Stimulated activated CD4-positive, alpha-beta T cell treated with anti-CD3 and anti-CD28 coated beads, TNF-alpha, amount 100 ng/mL, for 24 hours (primary cell): Measurements from ENCODE around the gene MUC5B.
"Not testable (repeated sequence)": the region's sequence is repeated elsewhere in the genome, so short reads cannot be mapped to it uniquely, and the experiment has no call there.

Source experiments
- DNase-seq, 3 experiments: peaks; one replicate each; pipeline ENCODE4 v3.0.0-alpha.2; 2020; ENCODE audit warnings: low read depth in 3 of 3

Gene MUC5B

GRCh38 chr11:1251236-1251770, 28.4 kb downstream of the MUC5B start:
- DNase-seq: no peak

- no peak for DNase-seq
Measured at GRCh38 chr11:1252371-1253102, 29.7 kb downstream of the MUC5B start.

GRCh38 chr11:1253103-1253485, 30.2 kb downstream of the MUC5B start:
- DNase-seq: no peak

GRCh38 chr11:1254086-1254648, 31.3 kb downstream of the MUC5B start:
- DNase-seq: no peak

- DNase-seq: no peak
Measured at GRCh38 chr11:1254733-1255132, 31.9 kb downstream of the MUC5B start.

- DNase-seq: no peak
Measured at GRCh38 chr11:1255151-1255550, 32.3 kb downstream of the MUC5B start.

GRCh38 chr11:1256257-1257045, 33.6 kb downstream of the MUC5B start:
- no peak for DNase-seq

GRCh38 chr11:1257366-1257765, 34.5 kb downstream of the MUC5B start:
- DNase-seq: no peak

GRCh38 chr11:1257916-1258315, 35.0 kb downstream of the MUC5B start:
- DNase-seq: no peak

GRCh38 chr11:1258401-1259075, 35.7 kb downstream of the MUC5B start:
- DNase-seq: no peak

- DNase-seq: no peak
Measured at GRCh38 chr11:1259076-1259461, 36.2 kb downstream of the MUC5B start.

GRCh38 chr11:1259561-1259960, 36.7 kb downstream of the MUC5B start:
- no peak for DNase-seq

- peak; percentile 14 to 56 (median 18) for DNase-seq
Measured at GRCh38 chr11:1260023-1260501, 37.2 kb downstream of the MUC5B start.

GRCh38 chr11:1260620-1261019, 37.8 kb downstream of the MUC5B start:
- no peak for DNase-seq

- no peak for DNase-seq
Measured at GRCh38 chr11:1261241-1262071, 38.6 kb downstream of the MUC5B start.

- DNase-seq: peak; percentile 78 to 90 (median 82)
Measured at GRCh38 chr11:1262172-1263006, 39.5 kb downstream of the MUC5B start.

- no peak for DNase-seq
Measured at GRCh38 chr11:1263010-1263409, 40.1 kb downstream of the MUC5B start.

GRCh38 chr11:1264444-1264843, 41.6 kb downstream of the MUC5B start:
- DNase-seq: peak in 2 of 3 experiments; percentile 19

- not testable (repeated sequence) for DNase-seq
Measured at GRCh38 chr11:1265480-1265879, 42.6 kb downstream of the MUC5B start.

- DNase-seq: not testable (repeated sequence)
Measured at GRCh38 chr11:1266976-1267375, 44.1 kb downstream of the MUC5B start.
